Keratinocyte (primary cell): Measurements from ENCODE around the gene CNOT8. TPM values are rescaled to one million over a fixed set of nuclear protein-coding genes. Genes with fewer than 3 reads are reported as not detected.

ENCODE experiments used
- DNase-seq: peaks from one replicate; pipeline ENCODE4 v3.0.0-alpha.2; 2011; ENCODE audit warnings: low read depth, missing footprints, low spot score
- FAIRE-seq: peaks from 2 replicates; lab custom pipeline; 2011; peaks lifted over from hg19 to GRCh38; lab: Jason Lieb, UNC
- H2AFZ ChIP-seq: 2 replicates; pipeline ENCODE4 v1.6.0; 2012; ENCODE audit warnings: low read length, control low read depth, inconsistent platforms; ENCODE audit not compliant: control insufficient read depth
- H3K27ac ChIP-seq: 2 replicates; pipeline ENCODE4 v1.5.1; 2011; ENCODE audit warnings: low read length; ENCODE audit not compliant: control insufficient read depth, insufficient read depth
- H3K27me3 ChIP-seq: 3 replicates; pipeline ENCODE4 v1.6.0; 2011; ENCODE audit warnings: low read length; ENCODE audit not compliant: control insufficient read depth, insufficient read depth; ENCODE audit errors: extremely low read depth
- H3K36me3 ChIP-seq, 2 experiments: 2 replicates in 1 of 2; 3 replicates in 1 of 2; pipeline ENCODE4 v1.5.1; 2011; ENCODE audit warnings: low read length in 2 of 2, mild to moderate bottlenecking in 1 of 2; ENCODE audit not compliant: control insufficient read depth in 2 of 2, insufficient read depth in 2 of 2; ENCODE audit errors: extremely low read depth in 1 of 2
- H3K4me1 ChIP-seq: 3 replicates; pipeline ENCODE4 v1.5.1; 2011; ENCODE audit warnings: low read length; ENCODE audit not compliant: control insufficient read depth, insufficient read depth; ENCODE audit errors: extremely low read depth
- H3K4me2 ChIP-seq: 3 replicates; pipeline ENCODE4 v1.6.0; 2011; ENCODE audit warnings: low read depth, low read length; ENCODE audit not compliant: control insufficient read depth, insufficient read depth; ENCODE audit errors: extremely low read depth
- H3K4me3 ChIP-seq, 3 experiments: fragments of 200-600 bp in 1 of 3; sonication (generic) in 1 of 3; 2 replicates in 2 of 3; 3 replicates in 1 of 3; pipeline ENCODE4 v1.5.1; 2011 to 2016; ENCODE audit warnings: low read length in 3 of 3, mild to moderate bottlenecking in 3 of 3, control low read depth in 2 of 3, inconsistent platforms in 1 of 3, low read depth in 1 of 3, mixed read lengths in 1 of 3, mixed run types in 1 of 3, moderate library complexity in 1 of 3; ENCODE audit not compliant: control insufficient read depth in 2 of 3, insufficient read depth in 2 of 3; ENCODE audit errors: extremely low read depth in 1 of 3
- H3K79me2 ChIP-seq: 2 replicates; pipeline ENCODE4 v1.6.0; 2012; ENCODE audit warnings: low read length; ENCODE audit not compliant: control insufficient read depth, insufficient read depth
- H3K9ac ChIP-seq: 3 replicates; pipeline ENCODE4 v1.6.0; 2011; ENCODE audit warnings: low read length; ENCODE audit not compliant: control insufficient read depth, insufficient read depth; ENCODE audit errors: extremely low read depth
- H3K9me1 ChIP-seq: 3 replicates; pipeline ENCODE4 v1.6.0; 2011; ENCODE audit warnings: low read length; ENCODE audit not compliant: control insufficient read depth, insufficient read depth; ENCODE audit errors: extremely low read depth
- H3K9me3 ChIP-seq: 2 replicates; pipeline ENCODE4 v1.5.1; 2012; ENCODE audit warnings: low read depth, low read length; ENCODE audit not compliant: control insufficient read depth
- H4K20me1 ChIP-seq: 3 replicates; pipeline ENCODE4 v1.6.0; 2011; ENCODE audit warnings: low read length; ENCODE audit not compliant: control insufficient read depth, insufficient read depth; ENCODE audit errors: extremely low read depth
- CTCF ChIP-seq, 3 experiments: IDR thresholded peaks in 1 of 3; conservative IDR thresholded peaks in 1 of 3; optimal IDR thresholded peaks in 1 of 3; 2 replicates in 2 of 3; 3 replicates in 1 of 3; pipeline versions ENCODE3 to v1.5.1; 2011; ENCODE audit warnings: low read length in 3 of 3, mild to moderate bottlenecking in 3 of 3, moderate library complexity in 2 of 3, control low read depth in 1 of 3, inconsistent platforms in 1 of 3; ENCODE audit not compliant: insufficient read depth in 2 of 3; ENCODE audit errors: extremely low read depth in 1 of 3
- EZH2 ChIP-seq: IDR thresholded peaks from one replicate; pipeline ENCODE4 v1.6.1; 2012; ENCODE audit warnings: inconsistent platforms, mild to moderate bottlenecking, low read length, moderate library complexity
- dilution Hi-C: fragments of 300-500 bp; cut with MboI; formaldehyde crosslinking; loops from one replicate; pipeline ENCODE4 v1.7.0; 2020; ENCODE audit warnings: low sequenced_read_pairs; ENCODE audit not compliant: extremely low pct_ligation_motif_present
- polyA plus RNA-seq, 5 experiments: library from polyadenylated mRNA; depleted of rRNA in 3 of 5; stranded (reverse) in 3 of 5; stranded (forward) in 1 of 5; unstranded in 1 of 5; fragments of >200 nt; gene quantifications; 1 replicate in 1 of 5; 2 replicates in 3 of 5; 3 replicates in 1 of 5; pipeline versions ENCODE4 v1.2.1 to v1.2.3, GENCODE V29; 2011 to 2012; ENCODE audit warnings: missing spikeins in 2 of 5, low read depth in 1 of 5, low replicate concordance in 1 of 5

The CNOT8 gene
- polyA plus RNA-seq, 1 donor (not counting 4 experiments of a cell fraction or from before 2014, with no cell fraction given), result 44.5 TPM

- Histone ChIP-seq H3K27ac (no peak overlapping the region), H3K9me3 (no peaks in the 10 kb centered on the region), H4K20me1 (no peaks in the 10 kb centered on the region), H3K4me2 (no peak overlapping the region), H3K79me2 (no peaks in the 10 kb centered on the region), H2AFZ (no peak overlapping the region), H3K27me3 (no peaks in the 10 kb centered on the region), H3K9me1 (no peaks in the 10 kb centered on the region), H3K4me1 (peaks cover 10% of the 10 kb centered on the region), H3K9ac (no peak overlapping the region), H3K36me3 (no peaks in the 10 kb centered on the region), H3K4me3 (no peak overlapping the region)
- dilution Hi-C loops, result no loop called here
- FAIRE-seq, result no peak
- TF ChIP-seq CTCF (optimal IDR thresholded peaks at IDR 0.05 in 1 of 3, IDR thresholded peaks at IDR 0.05 in 1 of 3, conservative IDR thresholded peaks at IDR 0.05 in 1 of 3; ENCODE audit: extremely low read depth in 1 of 3, insufficient read depth in 2 of 3, low read length in 3 of 3) (no peak), EZH2 (no peak)
- no peak for DNase-seq
These were observed 9.1 kb upstream of the CNOT8 start for GRCh38 chr5:154849264-154849785.

- FAIRE-seq, result no peak
- H3K27me3 ChIP-seq, result no peaks in the 10 kb centered on the region
- no peaks in the 10 kb centered on the region for H3K79me2 ChIP-seq
- H4K20me1 ChIP-seq, result no peaks in the 10 kb centered on the region
- no peak overlapping the region for H3K4me3 ChIP-seq
- no peak overlapping the region for H3K27ac ChIP-seq
- no peak for TF ChIP-seq CTCF (optimal IDR thresholded peaks at IDR 0.05 in 1 of 3, IDR thresholded peaks at IDR 0.05 in 1 of 3, conservative IDR thresholded peaks at IDR 0.05 in 1 of 3; ENCODE audit: extremely low read depth in 1 of 3, insufficient read depth in 2 of 3, low read length in 3 of 3)
- no peak for TF ChIP-seq EZH2
- H3K4me1 ChIP-seq, result peaks cover 10% of the 10 kb centered on the region
- H3K9me3 ChIP-seq, result no peaks in the 10 kb centered on the region
- no peak for DNase-seq
- H2AFZ ChIP-seq, result no peak overlapping the region
- H3K36me3 ChIP-seq, result no peaks in the 10 kb centered on the region
- H3K4me2 ChIP-seq, result no peak overlapping the region
- dilution Hi-C loops, result no loop called here
- H3K9ac ChIP-seq, result no peak overlapping the region
- no peaks in the 10 kb centered on the region for H3K9me1 ChIP-seq
These were observed 8.6 kb upstream of the CNOT8 start for GRCh38 chr5:154849791-154850201.
